ENCODE measurements around the gene PHETA1.
A peak's percentile ranks its signal among the peaks of the same experiment; 100 is the strongest.

PHETA1 gene

GRCh38 chr12:111369496-111370220 is 763 bp upstream of the PHETA1 start:
- Histone ChIP-seq H3K27ac (ENCODE audit: low read depth, low read length) (no peak overlapping the region), H3K36me3 (ENCODE audit: control insufficient read depth in 1 of 2, insufficient read depth in 2 of 2, low read length in 2 of 2) (peaks cover 0 to 16% of the 10 kb centered on the region in 2 donors), H3K9me3 (ENCODE audit: control insufficient read depth in 1 of 2, low read length in 2 of 2) (no peaks in the 10 kb centered on the region), H3K4me3 (ENCODE audit: low read depth in 1 of 2, low read length in 2 of 2) (peak overlapping the region; percentile 86 to 90), H3K27me3 (ENCODE audit: control insufficient read depth in 1 of 2, insufficient read depth in 2 of 2, low read length in 2 of 2) (no peaks in the 10 kb centered on the region), H3K9ac (ENCODE audit: low read depth in 1 of 2, low read length in 2 of 2) (peak overlapping the region; percentile 48 to 52), H3K4me1 (ENCODE audit: control insufficient read depth in 1 of 2, insufficient read depth in 2 of 2, low read length in 2 of 2) (peaks cover 21 to 27% of the 10 kb centered on the region in 2 donors)

GRCh38 chr12:111368291-111368787 is 556 bp downstream of the PHETA1 start:
- Histone ChIP-seq H3K4me3 (ENCODE audit: low read depth in 1 of 2, low read length in 2 of 2) (peak overlapping the region; percentile 86 to 90), H3K36me3 (ENCODE audit: control insufficient read depth in 1 of 2, insufficient read depth in 2 of 2, low read length in 2 of 2) (peaks cover 0 to 26% of the 10 kb centered on the region in 2 donors), H3K4me1 (ENCODE audit: control insufficient read depth in 1 of 2, insufficient read depth in 2 of 2, low read length in 2 of 2) (peaks cover 21 to 27% of the 10 kb centered on the region in 2 donors), H3K27ac (ENCODE audit: low read depth, low read length) (peak overlapping the region; percentile 45), H3K27me3 (ENCODE audit: control insufficient read depth in 1 of 2, insufficient read depth in 2 of 2, low read length in 2 of 2) (no peaks in the 10 kb centered on the region), H3K9ac (ENCODE audit: low read depth in 1 of 2, low read length in 2 of 2) (peak overlapping the region; percentile 83), H3K9me3 (ENCODE audit: control insufficient read depth in 1 of 2, low read length in 2 of 2) (no peaks in the 10 kb centered on the region)

- Histone ChIP-seq H3K9ac (ENCODE audit: low read depth in 1 of 2, low read length in 2 of 2) (peak overlapping the region; percentile 83), H3K36me3 (ENCODE audit: control insufficient read depth in 1 of 2, insufficient read depth in 2 of 2, low read length in 2 of 2) (peaks cover 0 to 32% of the 10 kb centered on the region in 2 donors), H3K9me3 (ENCODE audit: control insufficient read depth in 1 of 2, low read length in 2 of 2) (no peaks in the 10 kb centered on the region), H3K4me3 (ENCODE audit: low read depth in 1 of 2, low read length in 2 of 2) (peak overlapping the region; percentile 86 to 90), H3K27ac (ENCODE audit: low read depth, low read length) (peak overlapping the region; percentile 15), H3K27me3 (ENCODE audit: control insufficient read depth in 1 of 2, insufficient read depth in 2 of 2, low read length in 2 of 2) (no peaks in the 10 kb centered on the region), H3K4me1 (ENCODE audit: control insufficient read depth in 1 of 2, insufficient read depth in 2 of 2, low read length in 2 of 2) (peaks cover 21 to 27% of the 10 kb centered on the region in 2 donors)
Observed at GRCh38 chr12:111367661-111368221, 1.2 kb downstream of the PHETA1 start.

- H3K4me3 ChIP-seq (ENCODE audit: low read depth in 1 of 2, low read length in 2 of 2) = no peak overlapping the region
- H3K27ac ChIP-seq (ENCODE audit: low read depth, low read length) = no peak overlapping the region
- H3K36me3 ChIP-seq (ENCODE audit: control insufficient read depth in 1 of 2, insufficient read depth in 2 of 2, low read length in 2 of 2) = peaks cover 0 to 42% of the 10 kb centered on the region in 2 donors
- no peaks in the 10 kb centered on the region for H3K9me3 ChIP-seq (ENCODE audit: control insufficient read depth in 1 of 2, low read length in 2 of 2)
- no peak overlapping the region for H3K9ac ChIP-seq (ENCODE audit: low read depth in 1 of 2, low read length in 2 of 2)
- no peaks in the 10 kb centered on the region for H3K27me3 ChIP-seq (ENCODE audit: control insufficient read depth in 1 of 2, insufficient read depth in 2 of 2, low read length in 2 of 2)
- H3K4me1 ChIP-seq (ENCODE audit: control insufficient read depth in 1 of 2, insufficient read depth in 2 of 2, low read length in 2 of 2) = peaks cover 21 to 27% of the 10 kb centered on the region in 2 donors
Observed at GRCh38 chr12:111366583-111366982, 2.3 kb downstream of the PHETA1 start.

- Histone ChIP-seq H3K27me3 (ENCODE audit: control insufficient read depth in 1 of 2, insufficient read depth in 2 of 2, low read length in 2 of 2) (no peaks in the 10 kb centered on the region), H3K9ac (ENCODE audit: low read depth in 1 of 2, low read length in 2 of 2) (no peak overlapping the region), H3K4me3 (ENCODE audit: low read depth in 1 of 2, low read length in 2 of 2) (no peak overlapping the region), H3K27ac (ENCODE audit: low read depth, low read length) (no peak overlapping the region), H3K9me3 (ENCODE audit: control insufficient read depth in 1 of 2, low read length in 2 of 2) (no peaks in the 10 kb centered on the region), H3K4me1 (ENCODE audit: control insufficient read depth in 1 of 2, insufficient read depth in 2 of 2, low read length in 2 of 2) (peaks cover 21 to 27% of the 10 kb centered on the region in 2 donors), H3K36me3 (ENCODE audit: control insufficient read depth in 1 of 2, insufficient read depth in 2 of 2, low read length in 2 of 2) (peaks cover 0 to 44% of the 10 kb centered on the region in 2 donors)
Observed at GRCh38 chr12:111366075-111366474, 2.8 kb downstream of the PHETA1 start.

- peaks cover 20 to 28% of the 10 kb centered on the region in 2 donors for H3K4me1 ChIP-seq (ENCODE audit: control insufficient read depth in 1 of 2, insufficient read depth in 2 of 2, low read length in 2 of 2)
- H3K27ac ChIP-seq (ENCODE audit: low read depth, low read length) = no peak overlapping the region
- peaks cover 0 to 44% of the 10 kb centered on the region in 2 donors for H3K36me3 ChIP-seq (ENCODE audit: control insufficient read depth in 1 of 2, insufficient read depth in 2 of 2, low read length in 2 of 2)
Observed at GRCh38 chr12:111363578-111363977, 5.3 kb downstream of the PHETA1 start.

GRCh38 chr12:111362687-111363475 is 6.0 kb downstream of the PHETA1 start:
- Histone ChIP-seq H3K9me3 (ENCODE audit: control insufficient read depth in 1 of 2, low read length in 2 of 2) (no peaks in the 10 kb centered on the region), H3K4me3 (ENCODE audit: low read depth in 1 of 2, low read length in 2 of 2) (no peak overlapping the region), H3K4me1 (ENCODE audit: control insufficient read depth in 1 of 2, insufficient read depth in 2 of 2, low read length in 2 of 2) (peaks cover 19 to 21% of the 10 kb centered on the region in 2 donors), H3K27me3 (ENCODE audit: control insufficient read depth in 1 of 2, insufficient read depth in 2 of 2, low read length in 2 of 2) (no peaks in the 10 kb centered on the region), H3K36me3 (ENCODE audit: control insufficient read depth in 1 of 2, insufficient read depth in 2 of 2, low read length in 2 of 2) (peaks cover 0 to 44% of the 10 kb centered on the region in 2 donors), H3K27ac (ENCODE audit: low read depth, low read length) (no peak overlapping the region), H3K9ac (ENCODE audit: low read depth in 1 of 2, low read length in 2 of 2) (no peak overlapping the region)

More at GRCh38 chr12:111363578-111363977, 5.3 kb downstream of the PHETA1 start:
- no peak overlapping the region for H3K4me3 ChIP-seq (ENCODE audit: low read depth in 1 of 2, low read length in 2 of 2)
- no peaks in the 10 kb centered on the region for H3K27me3 ChIP-seq (ENCODE audit: control insufficient read depth in 1 of 2, insufficient read depth in 2 of 2, low read length in 2 of 2)
- H3K9me3 ChIP-seq (ENCODE audit: control insufficient read depth in 1 of 2, low read length in 2 of 2) = no peaks in the 10 kb centered on the region
- H3K9ac ChIP-seq (ENCODE audit: low read depth in 1 of 2, low read length in 2 of 2) = no peak overlapping the region

- Histone ChIP-seq H3K27ac (ENCODE audit: low read depth, low read length) (no peak overlapping the region), H3K9ac (ENCODE audit: low read depth in 1 of 2, low read length in 2 of 2) (no peak overlapping the region), H3K27me3 (ENCODE audit: control insufficient read depth in 1 of 2, insufficient read depth in 2 of 2, low read length in 2 of 2) (no peaks in the 10 kb centered on the region), H3K9me3 (ENCODE audit: control insufficient read depth in 1 of 2, low read length in 2 of 2) (no peaks in the 10 kb centered on the region), H3K4me1 (ENCODE audit: control insufficient read depth in 1 of 2, insufficient read depth in 2 of 2, low read length in 2 of 2) (peaks cover 9 to 12% of the 10 kb centered on the region in 2 donors), H3K36me3 (ENCODE audit: control insufficient read depth in 1 of 2, insufficient read depth in 2 of 2, low read length in 2 of 2) (peaks cover 0 to 44% of the 10 kb centered on the region in 2 donors), H3K4me3 (ENCODE audit: low read depth in 1 of 2, low read length in 2 of 2) (no peak overlapping the region)
Observed at GRCh38 chr12:111361717-111362576, 6.9 kb downstream of the PHETA1 start.

- Histone ChIP-seq H3K27ac (ENCODE audit: low read depth, low read length) (no peak overlapping the region), H3K36me3 (ENCODE audit: control insufficient read depth in 1 of 2, insufficient read depth in 2 of 2, low read length in 2 of 2) (peaks cover 0 to 40% of the 10 kb centered on the region in 2 donors), H3K4me1 (ENCODE audit: control insufficient read depth in 1 of 2, insufficient read depth in 2 of 2, low read length in 2 of 2) (peaks cover 8 to 10% of the 10 kb centered on the region in 2 donors), H3K9me3 (ENCODE audit: control insufficient read depth in 1 of 2, low read length in 2 of 2) (no peaks in the 10 kb centered on the region), H3K27me3 (ENCODE audit: control insufficient read depth in 1 of 2, insufficient read depth in 2 of 2, low read length in 2 of 2) (no peaks in the 10 kb centered on the region), H3K4me3 (ENCODE audit: low read depth in 1 of 2, low read length in 2 of 2) (no peak overlapping the region), H3K9ac (ENCODE audit: low read depth in 1 of 2, low read length in 2 of 2) (no peak overlapping the region)
Observed at GRCh38 chr12:111361073-111361716, 7.7 kb downstream of the PHETA1 start.

Data from duodenal mucosa (tissue), 2 donors.